CD4-positive, alpha-beta T cell treated with Interleukin-2 at 100 ng/mL for 4 hours (primary cell): ENCODE data around the gene MYOM1.
"Not testable (repeated sequence)": the region's sequence is repeated elsewhere in the genome, so short reads cannot be mapped to it uniquely, and the experiment has no call there.

Experiments used
- DNase-seq: peaks from one replicate; pipeline ENCODE4 v3.0.0-alpha.2; 2020; ENCODE audit warnings: low spot score

Gene MYOM1

DNA sequence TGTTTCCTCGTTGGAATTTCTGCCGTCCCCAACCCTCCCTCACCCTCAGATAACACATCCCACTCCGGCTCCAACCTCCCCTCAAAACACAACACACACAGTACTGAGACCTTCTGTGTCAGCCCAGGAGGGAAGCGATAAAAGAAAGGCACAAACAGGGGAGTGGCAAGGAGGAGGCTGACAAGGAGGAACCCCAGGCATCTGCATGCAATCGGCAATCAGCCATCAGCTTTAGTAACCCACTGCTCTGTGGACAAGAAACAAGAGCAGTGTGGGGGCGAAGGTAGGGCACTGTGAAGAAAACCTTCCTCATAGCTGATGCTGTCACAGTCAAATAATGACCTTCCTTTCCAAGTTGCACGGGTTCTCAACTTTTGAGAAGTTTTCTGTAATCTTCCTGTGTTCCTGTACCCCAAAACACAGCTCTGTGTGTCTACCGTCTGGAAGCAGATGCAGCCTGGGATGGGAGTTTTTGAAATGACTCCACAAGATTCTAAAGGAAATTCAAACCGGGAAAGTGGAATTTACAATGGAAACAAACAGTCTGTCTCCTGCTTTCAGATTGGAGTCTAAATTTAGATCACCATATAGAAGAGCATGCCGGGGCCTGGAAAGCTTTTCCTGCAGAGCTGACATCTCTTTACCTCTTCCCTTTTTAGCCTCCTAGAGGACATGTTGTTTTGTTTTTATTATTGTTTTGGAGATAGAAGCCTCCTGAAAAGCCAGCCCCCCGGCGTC lies 190.4 kb downstream of the MYOM1 start:
- no peak for DNase-seq

DNA sequence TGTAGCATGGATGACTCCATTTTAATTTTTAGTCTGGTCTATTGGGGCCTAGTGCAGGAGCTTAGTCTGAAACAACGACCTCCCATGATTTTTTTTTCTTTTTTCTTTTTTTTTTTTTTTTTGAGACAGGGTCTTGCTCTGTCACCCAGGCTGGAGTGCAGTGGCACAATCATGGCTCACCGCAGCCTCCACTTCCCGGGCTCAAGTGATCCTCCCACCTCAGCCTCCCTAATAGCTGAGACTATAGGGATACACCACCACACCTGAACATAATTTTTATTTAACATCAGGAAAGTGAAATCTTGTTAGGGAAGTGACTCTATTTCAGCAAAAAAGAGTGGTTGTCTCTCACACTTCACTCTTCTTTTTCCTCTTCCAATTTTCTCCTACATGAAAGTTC lies 191.7 kb downstream of the MYOM1 start:
- DNase-seq: not testable (repeated sequence)

DNA sequence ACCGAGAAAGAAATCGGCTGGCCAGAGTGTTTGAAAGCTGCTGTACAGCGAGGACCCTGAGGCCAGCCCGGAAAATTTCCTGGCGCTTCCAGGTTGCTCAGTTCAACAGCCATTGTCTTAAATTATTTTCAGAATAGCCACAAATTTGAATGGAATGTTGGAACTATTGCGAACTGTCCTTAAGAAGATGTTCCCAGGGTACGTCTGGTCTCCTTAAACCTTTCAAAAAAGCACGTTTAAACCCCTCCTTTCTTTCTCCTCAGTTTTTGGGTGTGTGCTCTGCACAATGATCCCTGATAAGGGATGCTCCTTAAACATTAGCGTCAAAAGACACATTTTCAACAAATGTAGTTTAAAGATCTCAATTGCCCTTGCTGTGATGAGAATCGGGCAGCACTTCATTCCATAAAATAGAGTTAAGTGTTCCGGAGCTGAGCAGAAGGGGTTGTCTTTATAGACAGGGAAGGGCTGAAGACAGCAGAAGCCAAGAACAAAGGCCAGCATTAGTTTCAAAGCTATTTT lies 192.3 kb downstream of the MYOM1 start:
- no peak for DNase-seq

DNA sequence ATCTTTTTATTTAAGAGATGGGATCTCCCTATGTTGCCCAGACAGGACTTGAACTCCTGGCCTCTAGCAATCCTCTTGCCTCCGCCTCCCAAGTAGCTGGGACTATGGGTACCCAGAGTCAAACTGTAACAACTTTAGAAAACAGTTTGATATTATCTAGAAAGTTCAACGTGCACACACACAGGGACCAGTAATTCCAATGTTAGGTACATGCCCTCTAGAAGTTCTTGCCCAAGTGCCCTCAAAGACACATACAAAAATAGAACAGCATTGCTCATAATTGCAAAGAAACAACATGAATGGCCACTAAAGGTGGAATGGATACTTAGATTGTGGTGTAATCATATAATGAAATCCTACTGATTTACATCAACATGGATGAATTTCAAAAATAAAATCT lies 194.2 kb downstream of the MYOM1 start:
- no peak for DNase-seq

DNA sequence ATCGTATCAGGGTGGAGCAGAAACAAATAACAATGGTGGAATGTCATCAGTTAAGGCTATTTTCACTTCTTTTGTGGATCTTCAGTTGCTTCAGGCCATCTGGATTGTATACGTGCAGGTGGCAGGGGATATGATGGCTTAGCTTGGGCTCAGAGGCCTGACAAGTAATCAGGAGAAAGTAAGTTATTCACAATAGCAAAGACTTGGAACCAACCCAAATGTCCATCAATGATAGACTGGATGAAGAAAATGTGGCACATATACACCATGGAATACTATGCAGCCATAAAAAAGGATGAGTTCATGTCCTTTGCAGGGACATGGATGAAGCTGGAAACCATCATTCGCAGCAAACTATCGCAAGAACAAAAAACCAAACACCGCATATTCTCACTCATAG lies 196.2 kb downstream of the MYOM1 start:
- DNase-seq: not testable (repeated sequence)
